HEK293 (cell line): ENCODE measurements around the gene NUMB.

Experiments
- CTCF ChIA-PET: fragments of 350-600 bp; formaldehyde crosslinking; extraction: SDS; loops from one replicate; lab custom pipeline; 2021; ENCODE audit warnings: antibody characterized with exemption; lab: Yijun Ruan, JAX
- POLR2A ChIA-PET: fragments of 300-600 bp; formaldehyde crosslinking; extraction: SDS; loops from one replicate; lab custom pipeline; 2020; ENCODE audit warnings: antibody characterized with exemption, inconsistent platforms; lab: Yijun Ruan, JAX
- H3K27ac ChIP-seq: fragments of 200-500 bp; sonication (Bioruptor generic); 2 replicates; pipeline ENCODE4 v1.5.1; 2014; ENCODE audit warnings: low read depth, low read length, control low read depth, inconsistent platforms; ENCODE audit errors: extremely low read depth
- H3K36me3 ChIP-seq, 2 experiments: fragments of 200-500 bp in 1 of 2; sonication (Bioruptor generic) in 1 of 2; 1 replicate in 1 of 2; 2 replicates in 1 of 2; pipeline ENCODE4 v1.5.1; 2014 to 2017; ENCODE audit warnings: inconsistent platforms in 2 of 2, low read length in 2 of 2; ENCODE audit not compliant: control insufficient read depth in 2 of 2, insufficient read depth in 1 of 2
- H3K4me1 ChIP-seq: fragments of 200-500 bp; sonication (Bioruptor generic); 2 replicates; pipeline ENCODE4 v1.5.1; 2014; ENCODE audit warnings: mild to moderate bottlenecking, low read length, inconsistent platforms; ENCODE audit not compliant: control insufficient read depth, insufficient read depth
- H3K4me3 ChIP-seq: 2 replicates; pipeline ENCODE4 v1.5.1; 2011; ENCODE audit warnings: low read depth, mild to moderate bottlenecking, control low read depth, low read length, moderate library complexity
- H3K9me3 ChIP-seq: fragments of 200-500 bp; sonication (Bioruptor generic); 2 replicates; pipeline ENCODE4 v1.5.1; 2014; ENCODE audit warnings: low read depth, low read length, inconsistent platforms; ENCODE audit not compliant: control insufficient read depth, insufficient read depth
- GLI4 ChIP-seq: fragments of 450-650 bp; formaldehyde crosslinking; IDR thresholded peaks from 2 replicates; pipeline ENCODE4 v1.5.1; 2016; ENCODE audit warnings: missing biosample characterization, missing genetic modification characterization
- SCRT2 ChIP-seq: fragments of 450-650 bp; formaldehyde crosslinking; IDR thresholded peaks from 2 replicates; pipeline ENCODE4 v1.5.1; 2016; ENCODE audit warnings: missing biosample characterization, missing genetic modification characterization
- TCF7L2 ChIP-seq: IDR thresholded peaks from 2 replicates; pipeline ENCODE4 v1.6.1; 2011; ENCODE audit warnings: low read depth, mild to moderate bottlenecking, inconsistent platforms, low read length, moderate library complexity, borderline replicate concordance
- WT1 ChIP-seq: fragments of 450-650 bp; formaldehyde crosslinking; IDR thresholded peaks from 2 replicates; pipeline ENCODE4 v1.5.1; 2016; ENCODE audit warnings: missing biosample characterization, missing genetic modification characterization
- ZFP69B ChIP-seq: fragments of 450-650 bp; formaldehyde crosslinking; IDR thresholded peaks from 2 replicates; pipeline ENCODE4 v1.5.1; 2016; ENCODE audit warnings: missing biosample characterization, missing genetic modification characterization
- ZNF10 ChIP-seq: fragments of 450-650 bp; formaldehyde crosslinking; IDR thresholded peaks from 2 replicates; pipeline ENCODE4 v1.5.1; 2017; ENCODE audit warnings: missing biosample characterization, missing genetic modification characterization
- ZNF2 ChIP-seq: fragments of 450-650 bp; formaldehyde crosslinking; IDR thresholded peaks from 2 replicates; pipeline ENCODE4 v1.5.1; 2016; ENCODE audit warnings: missing biosample characterization, missing genetic modification characterization
- ZNF23 ChIP-seq: fragments of 450-650 bp; formaldehyde crosslinking; IDR thresholded peaks from 2 replicates; pipeline ENCODE4 v1.5.1; 2016; ENCODE audit warnings: missing biosample characterization, missing genetic modification characterization, borderline replicate concordance
- ZNF24 ChIP-seq: fragments of 450-650 bp; formaldehyde crosslinking; IDR thresholded peaks from 2 replicates; pipeline ENCODE4 v1.5.1; 2016; ENCODE audit warnings: missing biosample characterization, missing genetic modification characterization
- ZNF473 ChIP-seq: fragments of 450-650 bp; formaldehyde crosslinking; IDR thresholded peaks from 2 replicates; pipeline ENCODE4 v1.5.1; 2017; ENCODE audit warnings: missing biosample characterization, missing genetic modification characterization
- ZNF585B ChIP-seq: fragments of 450-650 bp; formaldehyde crosslinking; IDR thresholded peaks from 2 replicates; pipeline ENCODE4 v1.5.1; 2016; ENCODE audit warnings: missing biosample characterization, missing genetic modification characterization
- ZNF610 ChIP-seq: fragments of 450-650 bp; formaldehyde crosslinking; IDR thresholded peaks from 2 replicates; pipeline ENCODE4 v1.5.1; 2016; ENCODE audit warnings: missing biosample characterization, missing genetic modification characterization, borderline replicate concordance
- ZNF626 ChIP-seq: fragments of 450-650 bp; sonication (Bioruptor Pico); formaldehyde crosslinking; IDR thresholded peaks from 2 replicates; pipeline ENCODE4 v1.5.1; 2018; ENCODE audit warnings: missing biosample characterization, missing genetic modification characterization, inconsistent platforms
- ZNF660 ChIP-seq: fragments of 450-650 bp; IDR thresholded peaks from 2 replicates; pipeline ENCODE4 v1.5.1; 2018; ENCODE audit warnings: missing biosample characterization, mild to moderate bottlenecking, missing genetic modification characterization
- ZNF768 ChIP-seq: fragments of 450-650 bp; formaldehyde crosslinking; IDR thresholded peaks from 2 replicates; pipeline ENCODE4 v1.5.1; 2018; ENCODE audit warnings: missing biosample characterization, mild to moderate bottlenecking, missing genetic modification characterization
- TF ChIP-seq, protein P1 (sequence below): fragments of 450-650 bp; formaldehyde crosslinking; IDR thresholded peaks from 2 replicates; pipeline ENCODE4 v1.5.1; 2016; ENCODE audit warnings: missing biosample characterization, missing genetic modification characterization
- TF ChIP-seq, protein P2 (sequence below): fragments of 450-650 bp; formaldehyde crosslinking; IDR thresholded peaks from 2 replicates; pipeline ENCODE4 v1.5.1; 2017; ENCODE audit warnings: missing biosample characterization, missing genetic modification characterization
- TF ChIP-seq, protein P3 (sequence below): fragments of 450-650 bp; formaldehyde crosslinking; IDR thresholded peaks from 2 replicates; pipeline ENCODE4; 2016; ENCODE audit warnings: missing biosample characterization, missing genetic modification characterization
- TF ChIP-seq, protein P4 (sequence below): fragments of 450-650 bp; formaldehyde crosslinking; IDR thresholded peaks from 2 replicates; pipeline ENCODE4 v1.5.1; 2016; ENCODE audit warnings: missing biosample characterization, missing genetic modification characterization, borderline replicate concordance
- TF ChIP-seq, protein P5 (sequence below): fragments of 450-650 bp; formaldehyde crosslinking; IDR thresholded peaks from 2 replicates; pipeline ENCODE4 v1.5.1; 2016; ENCODE audit warnings: missing biosample characterization, missing genetic modification characterization
- TF ChIP-seq, protein P6 (sequence below): fragments of 450-650 bp; formaldehyde crosslinking; IDR thresholded peaks from 2 replicates; pipeline ENCODE4 v1.5.0; 2017; ENCODE audit warnings: missing biosample characterization, missing genetic modification characterization, borderline replicate concordance
- TF ChIP-seq, protein P7 (sequence below): fragments of 450-650 bp; formaldehyde crosslinking; IDR thresholded peaks from 2 replicates; pipeline ENCODE4 v1.5.1; 2016; ENCODE audit warnings: missing biosample characterization, missing genetic modification characterization

NUMB gene

DNA sequence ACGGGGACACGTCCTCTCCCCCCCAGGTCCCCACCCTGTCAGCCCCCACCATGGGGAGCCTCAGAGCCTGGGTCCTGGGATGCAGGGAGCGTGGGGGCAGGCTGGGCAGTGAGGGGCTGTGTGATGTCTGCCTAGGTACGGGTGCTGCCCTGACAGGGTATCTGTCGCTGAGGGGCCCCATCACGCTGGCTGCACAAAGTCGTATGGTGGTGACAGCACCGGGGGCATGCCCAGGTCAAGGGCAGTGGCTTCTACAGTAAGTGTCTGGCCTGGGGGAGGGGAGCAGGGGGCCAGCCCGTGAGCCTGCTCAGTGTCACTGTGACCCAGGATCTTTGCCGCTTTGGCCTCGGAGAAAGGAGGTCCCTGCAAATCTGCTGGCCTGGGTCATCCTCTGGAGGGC is 197.8 kb downstream of the NUMB start:
- ChIA-PET POLR2A (no interaction called here), CTCF (no interaction called here)
- Histone ChIP-seq H3K4me1 (no peaks in the 10 kb centered on the region), H3K36me3 (no peaks in the 10 kb centered on the region; a peak in 1 of 3 replicates), H3K27ac (no peak overlapping the region), H3K4me3 (no peak overlapping the region), H3K9me3 (no peaks in the 10 kb centered on the region)
- TF ChIP-seq ZNF2 (tag by site-specific recombination) (no peak), ZNF473 (tag by site-specific recombination) (no peak), WT1 (tag by site-specific recombination) (no peak), ZNF23 (no peak), ZNF24 (no peak), ZFP69B (tag by site-specific recombination) (no peak), ZNF10 (tag by site-specific recombination) (no peak), ZNF660 (tag by site-specific recombination) (no peak), TCF7L2 (no peak), ZNF610 (no peak), SCRT2 (no peak)
- TF ChIP-seq, protein P1, sequence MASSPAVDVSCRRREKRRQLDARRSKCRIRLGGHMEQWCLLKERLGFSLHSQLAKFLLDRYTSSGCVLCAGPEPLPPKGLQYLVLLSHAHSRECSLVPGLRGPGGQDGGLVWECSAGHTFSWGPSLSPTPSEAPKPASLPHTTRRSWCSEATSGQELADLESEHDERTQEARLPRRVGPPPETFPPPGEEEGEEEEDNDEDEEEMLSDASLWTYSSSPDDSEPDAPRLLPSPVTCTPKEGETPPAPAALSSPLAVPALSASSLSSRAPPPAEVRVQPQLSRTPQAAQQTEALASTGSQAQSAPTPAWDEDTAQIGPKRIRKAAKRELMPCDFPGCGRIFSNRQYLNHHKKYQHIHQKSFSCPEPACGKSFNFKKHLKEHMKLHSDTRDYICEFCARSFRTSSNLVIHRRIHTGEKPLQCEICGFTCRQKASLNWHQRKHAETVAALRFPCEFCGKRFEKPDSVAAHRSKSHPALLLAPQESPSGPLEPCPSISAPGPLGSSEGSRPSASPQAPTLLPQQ (tag by site-specific recombination) = no peak
- TF ChIP-seq, protein P2, sequence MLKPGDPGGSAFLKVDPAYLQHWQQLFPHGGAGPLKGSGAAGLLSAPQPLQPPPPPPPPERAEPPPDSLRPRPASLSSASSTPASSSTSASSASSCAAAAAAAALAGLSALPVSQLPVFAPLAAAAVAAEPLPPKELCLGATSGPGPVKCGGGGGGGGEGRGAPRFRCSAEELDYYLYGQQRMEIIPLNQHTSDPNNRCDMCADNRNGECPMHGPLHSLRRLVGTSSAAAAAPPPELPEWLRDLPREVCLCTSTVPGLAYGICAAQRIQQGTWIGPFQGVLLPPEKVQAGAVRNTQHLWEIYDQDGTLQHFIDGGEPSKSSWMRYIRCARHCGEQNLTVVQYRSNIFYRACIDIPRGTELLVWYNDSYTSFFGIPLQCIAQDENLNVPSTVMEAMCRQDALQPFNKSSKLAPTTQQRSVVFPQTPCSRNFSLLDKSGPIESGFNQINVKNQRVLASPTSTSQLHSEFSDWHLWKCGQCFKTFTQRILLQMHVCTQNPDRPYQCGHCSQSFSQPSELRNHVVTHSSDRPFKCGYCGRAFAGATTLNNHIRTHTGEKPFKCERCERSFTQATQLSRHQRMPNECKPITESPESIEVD (tag by site-specific recombination) = no peak
- TF ChIP-seq, protein P3, sequence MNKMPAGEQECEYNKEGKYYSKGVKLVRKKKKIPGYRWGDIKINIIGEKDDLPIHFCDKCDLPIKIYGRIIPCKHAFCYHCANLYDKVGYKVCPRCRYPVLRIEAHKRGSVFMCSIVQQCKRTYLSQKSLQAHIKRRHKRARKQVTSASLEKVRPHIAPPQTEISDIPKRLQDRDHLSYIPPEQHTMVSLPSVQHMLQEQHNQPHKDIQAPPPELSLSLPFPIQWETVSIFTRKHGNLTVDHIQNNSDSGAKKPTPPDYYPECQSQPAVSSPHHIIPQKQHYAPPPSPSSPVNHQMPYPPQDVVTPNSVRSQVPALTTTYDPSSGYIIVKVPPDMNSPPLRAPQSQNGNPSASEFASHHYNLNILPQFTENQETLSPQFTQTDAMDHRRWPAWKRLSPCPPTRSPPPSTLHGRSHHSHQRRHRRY = no peak
- TF ChIP-seq, protein P4, sequence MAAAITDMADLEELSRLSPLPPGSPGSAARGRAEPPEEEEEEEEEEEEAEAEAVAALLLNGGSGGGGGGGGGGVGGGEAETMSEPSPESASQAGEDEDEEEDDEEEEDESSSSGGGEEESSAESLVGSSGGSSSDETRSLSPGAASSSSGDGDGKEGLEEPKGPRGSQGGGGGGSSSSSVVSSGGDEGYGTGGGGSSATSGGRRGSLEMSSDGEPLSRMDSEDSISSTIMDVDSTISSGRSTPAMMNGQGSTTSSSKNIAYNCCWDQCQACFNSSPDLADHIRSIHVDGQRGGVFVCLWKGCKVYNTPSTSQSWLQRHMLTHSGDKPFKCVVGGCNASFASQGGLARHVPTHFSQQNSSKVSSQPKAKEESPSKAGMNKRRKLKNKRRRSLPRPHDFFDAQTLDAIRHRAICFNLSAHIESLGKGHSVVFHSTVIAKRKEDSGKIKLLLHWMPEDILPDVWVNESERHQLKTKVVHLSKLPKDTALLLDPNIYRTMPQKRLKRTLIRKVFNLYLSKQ (tag by site-specific recombination) = no peak
- TF ChIP-seq, protein P5, sequence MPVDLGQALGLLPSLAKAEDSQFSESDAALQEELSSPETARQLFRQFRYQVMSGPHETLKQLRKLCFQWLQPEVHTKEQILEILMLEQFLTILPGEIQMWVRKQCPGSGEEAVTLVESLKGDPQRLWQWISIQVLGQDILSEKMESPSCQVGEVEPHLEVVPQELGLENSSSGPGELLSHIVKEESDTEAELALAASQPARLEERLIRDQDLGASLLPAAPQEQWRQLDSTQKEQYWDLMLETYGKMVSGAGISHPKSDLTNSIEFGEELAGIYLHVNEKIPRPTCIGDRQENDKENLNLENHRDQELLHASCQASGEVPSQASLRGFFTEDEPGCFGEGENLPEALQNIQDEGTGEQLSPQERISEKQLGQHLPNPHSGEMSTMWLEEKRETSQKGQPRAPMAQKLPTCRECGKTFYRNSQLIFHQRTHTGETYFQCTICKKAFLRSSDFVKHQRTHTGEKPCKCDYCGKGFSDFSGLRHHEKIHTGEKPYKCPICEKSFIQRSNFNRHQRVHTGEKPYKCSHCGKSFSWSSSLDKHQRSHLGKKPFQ (tag by site-specific recombination) = no peak

DNA sequence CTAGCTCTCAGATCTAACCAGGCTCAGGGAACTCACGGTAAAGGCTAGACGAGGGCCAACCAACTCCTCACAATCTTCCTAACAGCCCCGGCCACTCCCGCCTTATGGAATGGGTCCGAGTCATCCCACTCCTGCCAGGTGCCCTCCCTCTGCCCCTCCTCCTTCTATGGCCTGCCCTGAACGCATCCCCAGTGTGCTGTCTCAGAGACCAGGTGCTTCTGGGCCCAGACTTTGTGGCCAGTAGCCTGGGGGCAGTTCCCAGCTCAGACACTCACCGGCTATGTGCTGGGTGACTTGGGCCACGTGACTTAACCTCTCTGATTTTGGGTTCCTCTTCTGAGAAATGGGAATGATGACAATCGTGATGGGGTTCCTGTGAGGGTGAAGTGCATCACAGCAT is 198.5 kb downstream of the NUMB start:
- no peaks in the 10 kb centered on the region; a peak in 1 of 3 replicates for H3K36me3 ChIP-seq
- no peak overlapping the region for H3K27ac ChIP-seq
- H3K9me3 ChIP-seq = no peaks in the 10 kb centered on the region
- no peaks in the 10 kb centered on the region for H3K4me1 ChIP-seq
- CTCF ChIA-PET = no interaction called here
- TF ChIP-seq ZNF768 = peak; percentile 58; the same call in 1 of the 2 replicates
- no peak for TF ChIP-seq ZNF585B
- TF ChIP-seq, protein P6, sequence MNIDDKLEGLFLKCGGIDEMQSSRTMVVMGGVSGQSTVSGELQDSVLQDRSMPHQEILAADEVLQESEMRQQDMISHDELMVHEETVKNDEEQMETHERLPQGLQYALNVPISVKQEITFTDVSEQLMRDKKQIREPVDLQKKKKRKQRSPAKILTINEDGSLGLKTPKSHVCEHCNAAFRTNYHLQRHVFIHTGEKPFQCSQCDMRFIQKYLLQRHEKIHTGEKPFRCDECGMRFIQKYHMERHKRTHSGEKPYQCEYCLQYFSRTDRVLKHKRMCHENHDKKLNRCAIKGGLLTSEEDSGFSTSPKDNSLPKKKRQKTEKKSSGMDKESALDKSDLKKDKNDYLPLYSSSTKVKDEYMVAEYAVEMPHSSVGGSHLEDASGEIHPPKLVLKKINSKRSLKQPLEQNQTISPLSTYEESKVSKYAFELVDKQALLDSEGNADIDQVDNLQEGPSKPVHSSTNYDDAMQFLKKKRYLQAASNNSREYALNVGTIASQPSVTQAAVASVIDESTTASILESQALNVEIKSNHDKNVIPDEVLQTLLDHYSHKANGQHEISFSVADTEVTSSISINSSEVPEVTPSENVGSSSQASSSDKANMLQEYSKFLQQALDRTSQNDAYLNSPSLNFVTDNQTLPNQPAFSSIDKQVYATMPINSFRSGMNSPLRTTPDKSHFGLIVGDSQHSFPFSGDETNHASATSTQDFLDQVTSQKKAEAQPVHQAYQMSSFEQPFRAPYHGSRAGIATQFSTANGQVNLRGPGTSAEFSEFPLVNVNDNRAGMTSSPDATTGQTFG (tag by site-specific recombination) = no peak
- no peak for TF ChIP-seq ZNF626 (tag by site-specific recombination)
- TF ChIP-seq, protein P7, sequence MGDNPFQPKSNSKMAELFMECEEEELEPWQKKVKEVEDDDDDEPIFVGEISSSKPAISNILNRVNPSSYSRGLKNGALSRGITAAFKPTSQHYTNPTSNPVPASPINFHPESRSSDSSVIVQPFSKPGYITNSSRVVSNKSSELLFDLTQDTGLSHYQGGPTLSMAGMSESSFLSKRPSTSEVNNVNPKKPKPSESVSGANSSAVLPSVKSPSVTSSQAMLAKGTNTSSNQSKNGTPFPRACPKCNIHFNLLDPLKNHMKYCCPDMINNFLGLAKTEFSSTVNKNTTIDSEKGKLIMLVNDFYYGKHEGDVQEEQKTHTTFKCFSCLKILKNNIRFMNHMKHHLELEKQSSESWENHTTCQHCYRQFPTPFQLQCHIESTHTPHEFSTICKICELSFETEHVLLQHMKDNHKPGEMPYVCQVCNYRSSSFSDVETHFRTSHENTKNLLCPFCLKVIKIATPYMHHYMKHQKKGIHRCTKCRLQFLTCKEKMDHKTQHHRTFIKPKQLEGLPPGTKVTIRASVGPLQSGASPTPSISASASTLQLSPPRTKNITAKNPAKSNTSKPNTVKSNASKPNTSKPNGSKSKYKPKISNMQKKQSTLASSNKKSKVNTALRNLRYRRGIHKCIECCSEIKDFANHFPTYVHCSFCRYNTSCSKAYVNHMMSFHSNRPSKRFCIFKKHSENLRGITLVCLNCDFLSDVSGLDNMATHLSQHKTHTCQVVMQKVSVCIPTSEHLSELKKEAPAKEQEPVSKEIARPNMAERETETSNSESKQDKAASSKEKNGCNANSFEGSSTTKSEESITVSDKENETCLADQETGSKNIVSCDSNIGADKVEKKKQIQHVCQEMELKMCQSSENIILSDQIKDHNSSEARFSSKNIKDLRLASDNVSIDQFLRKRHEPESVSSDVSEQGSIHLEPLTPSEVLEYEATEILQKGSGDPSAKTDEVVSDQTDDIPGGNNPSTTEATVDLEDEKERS (tag by site-specific recombination) = no peak
- no peak for TF ChIP-seq GLI4 (tag by site-specific recombination)
- TF ChIP-seq, all 188 proteins: peak for 1
- POLR2A ChIA-PET = no interaction called here
- H3K4me3 ChIP-seq = no peak overlapping the region
